HG03469 (cell line): ENCODE data around the gene PSORS1C1.
"Not testable (repeated sequence)": the region's sequence is repeated elsewhere in the genome, so short reads cannot be mapped to it uniquely, and the experiment has no call there.

Source experiments
- ATAC-seq: cut with Tn5 transposase; IDR thresholded peaks from one replicate; pipeline ENCODE4 v1.9.1; 2021; ENCODE audit warnings: mild to moderate bottlenecking, moderate library complexity, moderate number of reproducible peaks; ENCODE audit not compliant: unreplicated experiment

PSORS1C1 gene

DNA sequence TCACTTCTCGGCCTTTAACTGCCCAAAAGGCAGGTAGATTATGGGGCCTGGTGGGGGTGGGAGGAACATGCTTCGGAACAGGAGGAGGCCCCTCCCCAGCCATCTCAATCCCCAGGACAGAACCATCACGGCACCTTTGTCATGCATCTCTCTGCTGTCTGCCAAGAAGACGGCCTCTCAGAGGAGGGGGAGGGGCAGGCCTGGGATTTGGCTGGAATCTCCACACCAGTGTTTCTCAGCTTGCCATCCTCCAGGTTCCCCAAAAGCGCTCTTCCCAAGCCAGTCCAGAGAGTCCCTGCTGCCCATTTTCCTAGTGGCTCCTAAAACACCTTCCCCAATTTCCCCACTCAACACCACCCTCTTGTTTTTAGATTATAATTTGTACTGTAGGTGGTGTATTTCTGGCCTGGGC is 58.4 kb downstream of the PSORS1C1 start:
- ATAC-seq: no peak

DNA sequence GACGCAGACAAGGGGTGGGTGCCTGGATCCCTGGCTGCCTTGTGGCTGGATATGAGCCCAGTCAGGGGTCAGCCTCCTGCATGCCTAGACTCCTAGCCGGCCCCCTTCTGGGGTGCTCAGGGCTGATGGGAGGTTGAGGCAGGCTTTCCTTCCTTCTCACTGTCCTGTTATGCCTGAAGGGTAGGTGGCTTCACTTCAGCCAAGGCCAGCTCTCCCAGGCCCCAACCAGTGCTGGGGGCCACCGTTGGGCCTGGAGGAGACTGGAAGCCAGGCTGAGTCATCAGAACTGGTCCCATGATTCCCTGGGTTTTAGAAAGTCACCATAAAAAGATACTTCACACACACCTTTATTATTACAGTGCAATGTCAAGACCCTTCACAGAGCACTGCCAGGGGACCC is 58.8 kb downstream of the PSORS1C1 start:
- no peak for ATAC-seq

DNA sequence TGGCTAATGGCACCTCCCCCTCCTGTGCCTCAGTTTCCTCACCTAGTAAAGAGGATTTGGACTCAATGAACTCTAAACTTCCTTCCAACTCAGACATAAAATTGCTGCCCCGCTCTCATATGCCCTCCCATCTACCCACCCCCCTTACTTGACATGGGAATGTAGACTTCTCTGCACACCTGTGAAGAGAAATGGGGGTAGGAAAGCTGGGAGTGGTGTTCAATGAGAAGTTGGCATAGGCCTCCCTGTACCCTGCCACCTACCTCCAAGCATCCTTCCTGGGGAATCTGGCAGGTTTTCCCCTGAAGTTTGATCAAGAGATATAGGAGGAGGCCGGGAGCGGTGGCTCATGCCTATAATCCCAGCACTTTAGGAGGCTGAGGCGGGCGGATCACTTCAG is 59.8 kb downstream of the PSORS1C1 start:
- no peak for ATAC-seq

DNA sequence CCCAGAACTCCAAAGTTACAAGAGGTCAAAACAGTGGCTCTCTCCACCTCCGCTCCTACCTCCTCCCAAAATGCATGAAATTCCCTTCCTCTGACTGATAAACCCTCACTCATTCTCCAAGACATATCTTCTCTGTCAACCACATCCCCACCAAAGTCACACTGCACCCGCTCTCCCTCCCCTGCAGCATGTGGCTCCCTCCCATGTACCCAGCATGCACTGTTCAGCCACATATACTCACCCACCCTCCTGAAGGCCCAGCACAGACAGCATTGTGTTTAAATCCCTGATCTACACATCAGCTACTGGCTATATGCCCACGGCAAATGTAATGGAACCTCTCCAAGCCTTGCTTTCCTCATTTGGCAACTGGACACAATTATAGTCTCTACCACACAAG is 61.4 kb downstream of the PSORS1C1 start:
- ATAC-seq: no peak

DNA sequence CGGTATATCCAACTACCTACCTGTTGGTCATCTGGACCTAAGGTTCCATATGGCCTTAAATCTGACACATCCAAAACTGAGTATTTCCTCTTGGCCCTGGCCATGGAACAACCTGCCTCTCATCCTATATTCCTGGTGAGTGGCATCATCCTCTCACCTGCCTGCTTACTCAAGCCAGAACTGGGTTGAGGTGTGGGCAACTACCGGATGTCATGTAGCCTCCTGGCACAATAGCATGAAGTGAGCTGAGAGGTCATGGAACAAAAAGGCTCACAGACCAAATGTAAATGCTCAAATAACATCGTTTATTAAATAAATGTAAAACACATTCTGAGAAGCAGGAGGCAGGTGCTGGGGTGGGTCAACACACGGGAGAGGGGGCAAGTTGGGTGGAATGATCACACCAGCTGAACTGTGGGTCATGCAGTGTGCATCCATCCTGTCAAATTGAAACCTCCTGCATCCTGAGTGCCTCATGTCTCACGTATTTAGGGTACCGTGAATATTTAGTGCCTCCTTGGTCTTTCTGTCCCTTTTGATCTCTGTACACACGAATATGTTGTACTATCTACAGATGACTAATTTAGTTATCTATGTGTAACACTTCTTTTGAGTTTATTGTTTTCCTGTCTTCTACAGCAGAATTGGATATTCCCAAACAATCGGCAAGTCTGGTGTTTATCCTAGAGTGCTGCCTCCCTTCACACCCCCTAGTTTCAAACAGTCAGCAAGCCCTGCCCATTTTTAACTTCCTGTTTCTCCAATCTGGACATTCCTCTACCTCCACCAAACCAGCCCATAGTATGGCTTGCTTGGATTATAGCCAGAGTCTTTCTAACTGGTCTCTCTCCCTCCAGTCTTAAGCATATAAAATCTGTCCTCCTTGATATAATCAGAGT is 63.8 kb downstream of the PSORS1C1 start:
- no peak for ATAC-seq

DNA sequence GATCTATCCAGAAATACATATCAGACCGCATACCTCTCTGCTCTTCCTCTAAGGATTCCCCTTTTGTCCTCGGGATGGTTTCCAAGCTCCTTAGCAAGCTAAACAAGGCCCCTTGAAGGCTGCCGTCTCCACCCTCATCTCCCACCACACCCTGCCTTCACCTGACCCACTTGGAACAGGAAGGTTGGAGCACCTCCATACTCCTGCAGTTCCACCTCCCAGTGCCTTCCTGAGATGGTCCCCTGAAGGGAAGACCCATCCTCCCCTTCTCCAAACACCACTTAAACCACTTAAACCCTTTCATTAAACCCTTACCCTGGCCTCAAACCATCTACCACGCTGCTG is 64.4 kb downstream of the PSORS1C1 start:
- ATAC-seq: no peak

DNA sequence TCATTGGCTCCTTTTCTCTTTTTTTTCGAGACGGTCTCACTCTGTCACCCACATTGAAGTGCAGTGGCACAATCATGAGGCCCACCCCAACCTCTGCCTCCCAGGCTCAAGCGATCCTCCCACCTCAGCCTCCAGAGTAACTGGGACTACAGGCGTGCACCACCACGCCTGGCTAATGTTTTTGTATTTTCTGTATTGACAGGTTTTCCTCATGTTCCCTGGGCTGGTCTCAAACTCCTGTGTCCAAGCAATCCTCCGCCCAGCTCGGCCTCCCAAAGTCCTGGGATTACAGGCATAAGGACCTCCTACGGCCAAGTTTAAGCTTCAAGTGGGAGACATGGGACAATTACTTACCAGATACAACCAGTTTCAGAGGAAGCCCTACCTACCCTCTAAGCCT is 65.3 kb downstream of the PSORS1C1 start:
- no peak for ATAC-seq

DNA sequence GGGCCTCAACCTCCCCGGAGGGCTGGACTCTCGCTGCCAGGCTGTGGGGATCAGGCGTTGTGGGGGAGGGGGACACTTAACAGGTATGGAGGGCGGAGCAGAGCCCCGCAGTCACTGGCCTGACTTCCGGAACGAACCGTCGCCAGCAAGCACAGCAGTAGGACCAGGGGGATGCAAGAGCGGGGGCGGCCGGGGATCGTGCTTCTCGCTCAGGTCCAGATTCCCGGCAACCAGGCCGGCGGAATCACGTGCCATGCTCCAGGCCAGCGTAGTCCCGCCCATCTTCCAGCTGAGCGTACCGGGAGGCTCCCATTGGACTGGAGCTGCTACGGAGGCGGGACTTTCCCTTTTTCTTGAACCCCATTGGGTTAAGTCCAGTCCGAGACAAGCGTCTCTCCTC is 65.9 kb downstream of the PSORS1C1 start:
- no peak for ATAC-seq

DNA sequence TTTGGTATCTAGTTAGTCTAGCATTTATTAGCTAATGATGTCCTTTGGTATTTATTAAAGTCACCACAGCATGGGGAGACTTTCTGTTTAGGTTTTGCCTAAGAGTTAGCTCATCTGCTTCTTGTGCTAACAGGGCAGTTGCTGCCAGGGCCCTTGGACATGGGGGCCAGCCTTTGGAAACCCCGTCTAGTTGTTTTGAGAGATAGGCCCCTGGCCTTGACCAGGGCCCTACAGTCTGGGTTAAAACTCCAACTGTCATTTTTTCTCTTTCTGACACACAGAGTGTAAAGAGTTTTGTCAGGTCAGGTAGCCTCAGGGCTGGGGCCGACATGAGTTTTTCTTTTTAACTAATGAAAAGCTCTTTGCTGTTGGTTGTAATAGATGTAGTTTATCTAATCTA is 68.7 kb downstream of the PSORS1C1 start:
- not testable (repeated sequence) for ATAC-seq

DNA sequence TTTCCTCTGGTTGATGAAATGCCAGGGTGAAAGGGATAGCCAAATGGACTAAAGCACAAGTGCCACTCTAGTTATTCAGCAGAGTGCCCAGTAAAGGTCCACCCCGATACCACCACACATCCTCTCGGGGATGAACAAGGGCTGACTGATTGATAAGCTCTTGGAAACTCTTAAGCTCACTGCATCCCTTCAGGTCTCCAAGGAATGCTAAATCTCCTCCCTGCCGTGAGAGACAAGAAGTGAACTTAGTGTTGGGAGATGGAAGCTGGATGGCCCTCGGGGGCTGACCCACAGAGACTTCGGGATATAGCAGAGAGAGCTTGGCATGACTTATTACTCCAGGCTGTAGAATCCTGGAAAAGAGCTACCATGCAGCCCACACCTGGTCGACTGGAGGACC is 69.3 kb downstream of the PSORS1C1 start:
- not testable (repeated sequence) for ATAC-seq

DNA sequence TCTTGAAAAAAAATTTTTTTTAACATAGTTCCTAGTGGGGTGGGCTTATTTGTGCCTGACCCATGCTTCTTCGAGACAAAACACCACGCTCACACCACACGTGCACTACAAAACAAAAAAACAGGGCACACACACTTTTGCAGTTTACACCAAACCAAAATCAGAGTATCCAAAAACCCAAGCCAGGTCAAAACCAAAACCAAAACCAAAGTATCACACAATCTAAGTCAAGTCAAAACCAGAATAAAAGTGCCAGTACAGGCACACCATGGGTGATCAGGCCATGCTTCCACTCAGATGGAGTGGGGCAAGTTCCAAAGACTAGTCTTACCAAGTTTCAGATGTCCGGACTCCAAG is 71.1 kb downstream of the PSORS1C1 start:
- not testable (repeated sequence) for ATAC-seq

DNA sequence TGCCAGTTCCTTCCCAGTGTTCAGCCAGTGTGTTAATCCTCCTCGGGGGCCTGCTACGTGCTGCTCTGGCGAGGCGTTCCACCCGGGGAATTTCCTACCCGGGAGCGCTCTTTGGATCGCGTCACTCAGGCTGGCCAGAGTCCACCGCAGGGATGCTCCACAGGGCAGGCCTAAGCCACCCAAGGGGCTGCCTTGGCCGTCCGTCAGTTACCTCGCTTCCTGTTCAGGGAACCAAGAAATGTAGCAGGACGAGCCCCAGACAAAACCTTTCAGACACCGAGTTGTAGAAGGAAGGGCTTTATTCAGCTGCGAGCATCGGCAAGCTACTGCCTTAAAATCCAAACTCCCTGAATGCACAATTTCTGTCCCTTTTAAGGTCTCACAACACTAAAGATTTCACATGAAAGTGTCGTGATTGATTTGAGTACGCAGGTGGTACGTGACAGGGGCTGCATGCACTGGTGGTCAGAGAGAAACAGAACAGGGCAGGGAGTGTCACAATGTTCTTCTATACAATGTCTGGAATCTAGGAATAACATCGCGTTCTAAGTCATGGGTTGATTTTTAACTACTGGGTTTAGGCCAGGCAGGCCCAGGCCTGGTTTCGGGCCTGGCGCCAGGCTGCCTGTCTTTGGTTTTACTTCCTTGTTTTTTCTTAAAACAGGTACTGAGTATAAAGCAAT is 71.6 kb downstream of the PSORS1C1 start:
- ATAC-seq: no peak

DNA sequence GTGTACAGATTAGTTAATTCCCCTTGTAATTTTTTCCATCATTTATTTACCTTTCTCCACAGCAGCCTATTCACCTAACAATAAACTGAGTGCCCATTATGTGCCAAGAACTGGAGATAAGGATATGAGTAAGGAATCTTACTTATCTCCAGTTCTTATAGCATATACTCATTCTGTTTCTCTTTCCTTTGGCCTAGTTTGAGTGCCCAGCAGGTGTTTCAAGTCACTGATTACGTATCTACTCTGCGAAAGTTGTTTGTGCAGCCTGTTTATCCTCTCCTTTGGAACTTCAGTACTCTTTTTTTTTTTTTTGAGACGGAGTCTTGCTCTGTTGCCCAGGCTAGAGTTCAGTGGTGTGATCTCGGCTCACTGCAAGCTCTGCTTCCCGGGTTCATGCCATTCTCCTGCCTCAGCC is 73.2 kb downstream of the PSORS1C1 start:
- no peak for ATAC-seq

DNA sequence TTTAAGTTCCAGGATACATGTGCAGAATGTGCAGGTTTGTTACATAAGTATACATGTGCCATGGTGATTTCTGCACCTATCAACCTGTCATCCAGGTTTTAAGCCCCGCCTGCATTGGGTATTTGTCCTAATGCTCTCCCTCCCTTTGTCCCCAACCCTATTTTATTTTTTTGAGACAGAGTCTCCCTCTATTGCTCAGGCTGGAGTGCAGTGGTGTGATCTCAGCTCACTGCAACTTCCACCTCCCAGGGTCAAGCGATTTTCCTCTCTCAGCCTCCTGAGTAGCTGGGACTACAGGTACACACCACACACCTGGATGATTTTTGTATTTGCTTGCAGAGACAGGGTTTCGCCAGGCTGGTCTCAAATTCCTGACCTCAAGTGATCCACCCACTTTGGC is 74.6 kb downstream of the PSORS1C1 start:
- ATAC-seq: not testable (repeated sequence)
